ENCODE data around the gene CDK5RAP3.

Gene CDK5RAP3

GRCh38 chr17:47946516-47946915 is 24.4 kb upstream of the CDK5RAP3 start:
- TF ChIP-seq CTCF (conservative IDR thresholded peaks at IDR 0.05; ENCODE audit: low read length) (no peak), EZH2phosphoT487 (IDR thresholded peaks at IDR 0.05; ENCODE audit: borderline replicate concordance) (no peak)
- H3K9ac ChIP-seq (ENCODE audit: low read depth, low read length, poor library complexity, severe bottlenecking): no peak overlapping the region
- H3K4me1 ChIP-seq (ENCODE audit: insufficient read depth, low read length, poor library complexity, severe bottlenecking): peaks cover 23% of the 10 kb centered on the region
- no peaks in the 10 kb centered on the region for H3K9me2 ChIP-seq (replicated peaks; ENCODE audit: low read depth, low read length)
- peaks cover 11% of the 10 kb centered on the region for H3K79me2 ChIP-seq (ENCODE audit: insufficient read depth, low read length)
- H3K4me2 ChIP-seq (ENCODE audit: low read depth, low read length, poor library complexity, severe bottlenecking): no peak overlapping the region
- no peak overlapping the region for H2AFZ ChIP-seq (ENCODE audit: low read length)
- no peaks in the 10 kb centered on the region for H3K9me3 ChIP-seq (ENCODE audit: insufficient read depth, low read depth, low read length)
- no peaks in the 10 kb centered on the region for H3K27me3 ChIP-seq (ENCODE audit: insufficient read depth, low read length, poor library complexity, severe bottlenecking)
- H3K4me3 ChIP-seq (ENCODE audit: low read length, poor library complexity, severe bottlenecking): no peak overlapping the region
- H4K20me1 ChIP-seq (ENCODE audit: insufficient read depth, low read length, poor library complexity, severe bottlenecking): no peaks in the 10 kb centered on the region
- H3F3A ChIP-seq (ENCODE audit: low read depth): no peaks in the 10 kb centered on the region
- no peaks in the 10 kb centered on the region for H3K36me3 ChIP-seq (ENCODE audit: insufficient read depth, low read length)

- Histone ChIP-seq H3K79me2 (ENCODE audit: insufficient read depth, low read length) (peaks cover 7% of the 10 kb centered on the region), H3K4me2 (ENCODE audit: low read depth, low read length, poor library complexity, severe bottlenecking) (no peak overlapping the region), H4K20me1 (ENCODE audit: insufficient read depth, low read length, poor library complexity, severe bottlenecking) (no peaks in the 10 kb centered on the region), H3K27me3 (ENCODE audit: insufficient read depth, low read length, poor library complexity, severe bottlenecking) (no peaks in the 10 kb centered on the region), H3K4me1 (ENCODE audit: insufficient read depth, low read length, poor library complexity, severe bottlenecking) (peaks cover 23% of the 10 kb centered on the region), H2AFZ (ENCODE audit: low read length) (no peak overlapping the region), H3K4me3 (ENCODE audit: low read length, poor library complexity, severe bottlenecking) (no peak overlapping the region), H3K9me2 (replicated peaks; ENCODE audit: low read depth, low read length) (no peaks in the 10 kb centered on the region), H3K9ac (ENCODE audit: low read depth, low read length, poor library complexity, severe bottlenecking) (no peak overlapping the region), H3K36me3 (ENCODE audit: insufficient read depth, low read length) (no peaks in the 10 kb centered on the region), H3K9me3 (ENCODE audit: insufficient read depth, low read depth, low read length) (no peaks in the 10 kb centered on the region), H3F3A (ENCODE audit: low read depth) (no peaks in the 10 kb centered on the region)
- TF ChIP-seq EZH2phosphoT487 (IDR thresholded peaks at IDR 0.05; ENCODE audit: borderline replicate concordance) (no peak), CTCF (conservative IDR thresholded peaks at IDR 0.05; ENCODE audit: low read length) (peak; percentile 91)
Measured at GRCh38 chr17:47946929-47947397, 23.9 kb upstream of the CDK5RAP3 start.

GRCh38 chr17:47948706-47949196 is 22.2 kb upstream of the CDK5RAP3 start:
- TF ChIP-seq CTCF (conservative IDR thresholded peaks at IDR 0.05; ENCODE audit: low read length) (no peak), EZH2phosphoT487 (IDR thresholded peaks at IDR 0.05; ENCODE audit: borderline replicate concordance) (no peak)
- Histone ChIP-seq H3K79me2 (ENCODE audit: insufficient read depth, low read length) (no peaks in the 10 kb centered on the region), H3K9me2 (replicated peaks; ENCODE audit: low read depth, low read length) (no peaks in the 10 kb centered on the region), H3F3A (ENCODE audit: low read depth) (no peaks in the 10 kb centered on the region), H3K9ac (ENCODE audit: low read depth, low read length, poor library complexity, severe bottlenecking) (peak overlapping the region; percentile 71), H3K4me1 (ENCODE audit: insufficient read depth, low read length, poor library complexity, severe bottlenecking) (peaks cover 17% of the 10 kb centered on the region), H4K20me1 (ENCODE audit: insufficient read depth, low read length, poor library complexity, severe bottlenecking) (no peaks in the 10 kb centered on the region), H2AFZ (ENCODE audit: low read length) (no peak overlapping the region), H3K4me2 (ENCODE audit: low read depth, low read length, poor library complexity, severe bottlenecking) (peak overlapping the region; percentile 91), H3K9me3 (ENCODE audit: insufficient read depth, low read depth, low read length) (no peaks in the 10 kb centered on the region), H3K4me3 (ENCODE audit: low read length, poor library complexity, severe bottlenecking) (no peak overlapping the region), H3K36me3 (ENCODE audit: insufficient read depth, low read length) (no peaks in the 10 kb centered on the region), H3K27me3 (ENCODE audit: insufficient read depth, low read length, poor library complexity, severe bottlenecking) (no peaks in the 10 kb centered on the region)

Measured in Loucy (cell line).